Aorta (tissue), 5 donors: Measurements from ENCODE around the gene DUSP1. TPM values are rescaled to one million over a fixed set of nuclear protein-coding genes. Genes with fewer than 3 reads are reported as not detected.
"Not testable (repeated sequence)": the region's sequence is repeated elsewhere in the genome, so short reads cannot be mapped to it uniquely, and the experiment has no call there.

Experiments used
- ATAC-seq: fragments of 200-7000 bp; cut with Tn5 transposase; one replicate; pipeline ENCODE4 v1.9.1; 2022; ENCODE audit warnings: moderate library complexity; ENCODE audit not compliant: low FRiP score
- DNase-seq, 2 donors: peaks; one replicate each; pipeline ENCODE4 v3.0.0-alpha.2; 2020
- H3K27ac ChIP-seq, 2 donors: one replicate each; pipeline ENCODE4 v1.5.1; 2013; ENCODE audit warnings: low read length in 2 of 2, mild to moderate bottlenecking in 2 of 2, moderate library complexity in 2 of 2, control low read depth in 1 of 2, inconsistent platforms in 1 of 2, low read depth in 1 of 2
- H3K27me3 ChIP-seq, 2 donors: one replicate each; pipeline ENCODE4 v1.6.1; 2013; ENCODE audit warnings: control low read depth in 1 of 2, low read length in 1 of 2, mild to moderate bottlenecking in 1 of 2, moderate library complexity in 1 of 2; ENCODE audit not compliant: insufficient read depth in 2 of 2, control insufficient read depth in 1 of 2
- H3K36me3 ChIP-seq, 2 donors: one replicate each; pipeline ENCODE4 v1.6.1; 2013; ENCODE audit warnings: control low read depth in 1 of 2, low read length in 1 of 2, mild to moderate bottlenecking in 1 of 2; ENCODE audit not compliant: insufficient read depth in 2 of 2, control insufficient read depth in 1 of 2
- H3K4me1 ChIP-seq, 2 donors: one replicate each; pipeline ENCODE4 v1.6.1; 2013; ENCODE audit warnings: low read length in 2 of 2, control low read depth in 1 of 2, mild to moderate bottlenecking in 1 of 2, moderate library complexity in 1 of 2; ENCODE audit not compliant: insufficient read depth in 2 of 2, control insufficient read depth in 1 of 2
- H3K4me3 ChIP-seq, 2 donors: one replicate each; pipeline ENCODE4 v1.5.1; 2013; ENCODE audit warnings: low read length in 2 of 2, control low read depth in 1 of 2, mild to moderate bottlenecking in 1 of 2
- H3K9me3 ChIP-seq: one replicate; pipeline ENCODE4 v1.6.1; 2013; ENCODE audit warnings: mild to moderate bottlenecking, low read length; ENCODE audit not compliant: control insufficient read depth
- WGBS, 2 donors: extraction: QIAGEN DNeasy Blood & Tissue Kit; methylation state at CpG; one replicate each; pipeline ENCODE4 v1.1.7; 2013; 5-methylcytosine and 5-hydroxymethylcytosine counted together
- intact Hi-C, 2 donors: fragments of 100-400 bp; cut with DNase I; formaldehyde crosslinking; loops; one replicate each; pipeline versions ENCODE4 v1.14.2 to v1.15.0; 2022
- polyA plus RNA-seq, 2 donors: library from polyadenylated mRNA; stranded (reverse); fragments of 200-250 nt; gene quantifications; one replicate each; pipeline ENCODE4 v1.2.3, GENCODE V29; 2013
- total RNA-seq, 2 donors: library from RNA; stranded (reverse); fragmentation: NEBNext Ultra II Directional; extraction: Animal tissue kit (Norgen Biotek cat#: 25700); gene quantifications; one replicate each; pipeline ENCODE4 v1.2.1, GENCODE V29; 2021
- donor health status: healthy with polysubstance abuse.
- donor health status: Bipolar disorder and iron deficiency.
- donor health status: DM: no; HTN: no; CAD: no.
- donor health status: DM: no; HTN: no; CAD: no.
- donor health status: DM: yes; HTN: yes; CAD: no.

The DUSP1 gene
- total and polyA plus RNA-seq, 4 donors: 178 to 1,994 (median 404) TPM

- Histone ChIP-seq H3K36me3 (no peaks in the 10 kb centered on the region), H3K27ac (peak overlapping the region; percentile 77 to 99), H3K9me3 (no peaks in the 10 kb centered on the region), H3K4me1 (peaks cover 0 to 3% of the 10 kb centered on the region in 2 donors), H3K27me3 (no peaks in the 10 kb centered on the region), H3K4me3 (no peak overlapping the region)
- ATAC-seq: no peak
- intact Hi-C loops: no loop called here
- 73% methylated on average over 13 of the region's 13 CpGs for WGBS, 2 donors
- no peak for DNase-seq
These were observed 21.9 kb upstream of the DUSP1 start for GRCh38 chr5:172792701-172793570.

- intact Hi-C loops: no loop called here
- Histone ChIP-seq H3K9me3 (no peaks in the 10 kb centered on the region), H3K4me3 (no peak overlapping the region), H3K27me3 (no peaks in the 10 kb centered on the region), H3K36me3 (no peaks in the 10 kb centered on the region), H3K27ac (peak overlapping the region; percentile 1 to 58), H3K4me1 (peaks cover 0 to 3% of the 10 kb centered on the region in 2 donors)
- DNase-seq (no peak), ATAC-seq (no peak)
- 87 to 92% methylated on average over 10 of the region's 10 CpGs for WGBS, 2 donors
These were observed 20.9 kb upstream of the DUSP1 start for GRCh38 chr5:172791726-172792445.

GRCh38 chr5:172791286-172791685, 20.3 kb upstream of the DUSP1 start:
- Histone ChIP-seq H3K36me3 (no peaks in the 10 kb centered on the region), H3K4me3 (no peak overlapping the region), H3K27ac (peak overlapping the region; percentile 1 to 58), H3K27me3 (no peaks in the 10 kb centered on the region), H3K9me3 (no peaks in the 10 kb centered on the region), H3K4me1 (peaks cover 0 to 3% of the 10 kb centered on the region in 2 donors)
- intact Hi-C loops: no loop called here
- DNase-seq: no peak
- no peak for ATAC-seq
- WGBS, 2 donors: 10 to 12% methylated on average over 6 of the region's 6 CpGs

GRCh38 chr5:172790496-172790889, 19.5 kb upstream of the DUSP1 start:
- no peak overlapping the region for H3K4me3 ChIP-seq
- H3K27me3 ChIP-seq: no peaks in the 10 kb centered on the region
- H3K27ac ChIP-seq: peak overlapping the region in 1 of 2 donors; percentile 82
- WGBS, 2 donors: 67% methylated on average over 5 of the region's 5 CpGs
- no peak for ATAC-seq
- no peaks in the 10 kb centered on the region for H3K36me3 ChIP-seq
- no peak for DNase-seq
- peaks cover 0 to 3% of the 10 kb centered on the region in 2 donors for H3K4me1 ChIP-seq
- no peaks in the 10 kb centered on the region for H3K9me3 ChIP-seq
- intact Hi-C loops: no loop called here

GRCh38 chr5:172789687-172790495, 18.9 kb upstream of the DUSP1 start:
- Histone ChIP-seq H3K9me3 (no peaks in the 10 kb centered on the region), H3K36me3 (no peaks in the 10 kb centered on the region), H3K4me1 (peaks cover 0 to 3% of the 10 kb centered on the region in 2 donors), H3K27me3 (no peaks in the 10 kb centered on the region), H3K4me3 (no peak overlapping the region), H3K27ac (peak overlapping the region; percentile 24 to 82)
- 31 to 36% methylated on average over 9 of the region's 9 CpGs for WGBS, 2 donors
- no peak for DNase-seq
- ATAC-seq: peak; percentile 32
- intact Hi-C loops: no loop called here

GRCh38 chr5:172788771-172789686, 18.0 kb upstream of the DUSP1 start:
- peak; percentile 82 for ATAC-seq
- peak overlapping the region in 1 of 2 donors; percentile 82 for H3K27ac ChIP-seq
- no peaks in the 10 kb centered on the region for H3K27me3 ChIP-seq
- no peaks in the 10 kb centered on the region for H3K4me1 ChIP-seq
- no peaks in the 10 kb centered on the region for H3K36me3 ChIP-seq
- DNase-seq: peak in 1 of 2 donors; percentile 84
- H3K4me3 ChIP-seq: no peak overlapping the region
- intact Hi-C loops: no loop called here
- no peaks in the 10 kb centered on the region for H3K9me3 ChIP-seq
- 54 to 59% methylated on average over 21 of the region's 21 CpGs for WGBS, 2 donors

- 90 to 95% methylated on average over 3 of the region's 3 CpGs for WGBS, 2 donors
These were observed 16.5 kb upstream of the DUSP1 start for GRCh38 chr5:172787538-172787937.

More at GRCh38 chr5:172787538-172787937, 16.5 kb upstream of the DUSP1 start:
- DNase-seq, H3K4me3 ChIP-seq, H3K9me3 ChIP-seq, intact Hi-C loops, H3K36me3 ChIP-seq, H3K27me3 ChIP-seq, H3K27ac ChIP-seq, H3K4me1 ChIP-seq, ATAC-seq: not testable (repeated sequence)
